Gastroesophageal sphincter (tissue), 3 donors: Measurements from ENCODE around the gene CT55.

Experiments
- CTCF ChIP-seq, 4 experiments: fragments of 200-600 bp in 2 of 4; fragments of 450-650 bp in 2 of 4; sonication (generic) in 1 of 4; IDR thresholded peaks; one replicate each; pipeline ENCODE4 v1.5.1; 2017 to 2019; ENCODE audit warnings: antibody characterized with exemption in 4 of 4, mild to moderate bottlenecking in 2 of 4, moderate library complexity in 2 of 4
- POLR2A ChIP-seq, 2 donors: fragments of 450-650 bp; IDR thresholded peaks; one replicate each; pipeline ENCODE4 v1.6.1; 2017; ENCODE audit warnings: antibody characterized with exemption in 2 of 2, mild to moderate bottlenecking in 2 of 2, moderate library complexity in 1 of 2

DNA sequence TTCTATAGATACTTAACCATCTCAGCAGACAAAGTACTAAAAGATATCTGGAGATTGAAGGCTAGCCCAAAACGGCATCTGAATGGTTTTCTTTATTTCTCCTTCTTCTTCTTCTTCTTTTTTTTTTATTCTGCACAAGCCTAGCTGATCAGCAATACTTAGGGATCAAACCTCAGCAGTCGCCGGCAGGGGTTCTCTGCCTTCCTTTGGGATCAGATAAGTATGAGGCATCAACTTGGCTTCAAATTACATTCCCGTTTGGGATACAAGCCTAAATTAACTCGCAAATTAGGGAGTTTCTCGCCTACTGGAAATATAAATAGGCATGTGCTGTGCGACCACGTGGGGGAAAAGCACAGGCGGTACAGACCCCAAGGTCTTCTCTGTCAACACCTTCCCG, 730 bp downstream of the CT55 start:
- TF ChIP-seq POLR2A (IDR thresholded peaks at IDR 0.05) (no peak), CTCF (IDR thresholded peaks at IDR 0.05) (no peak)
